Measurements from ENCODE around the gene UPK2.
"Not testable (repeated sequence)": the region's sequence is repeated elsewhere in the genome, so short reads cannot be mapped to it uniquely, and the experiment has no call there.

UPK2 gene

DNA sequence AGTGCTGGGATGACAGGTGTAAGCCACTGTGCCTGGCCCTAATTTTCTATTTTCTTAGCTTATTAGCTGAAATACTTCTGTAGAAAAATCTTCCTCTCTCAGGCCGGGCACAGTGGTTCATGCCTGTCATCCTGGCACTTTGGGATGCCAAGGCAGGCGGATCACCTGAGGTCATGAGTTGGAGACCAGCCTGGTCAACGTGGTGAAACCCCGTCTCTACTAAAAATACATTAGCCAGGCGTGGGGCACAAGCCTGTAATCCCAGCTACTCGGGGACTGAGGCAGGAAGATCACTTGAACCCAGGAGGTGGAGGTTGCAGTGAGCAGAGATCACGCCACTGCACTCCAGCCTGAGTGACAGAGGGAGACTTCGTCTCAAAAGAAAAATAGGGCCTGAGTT, 28.2 kb downstream of the UPK2 start:
- DNase-seq = not testable (repeated sequence)

DNA sequence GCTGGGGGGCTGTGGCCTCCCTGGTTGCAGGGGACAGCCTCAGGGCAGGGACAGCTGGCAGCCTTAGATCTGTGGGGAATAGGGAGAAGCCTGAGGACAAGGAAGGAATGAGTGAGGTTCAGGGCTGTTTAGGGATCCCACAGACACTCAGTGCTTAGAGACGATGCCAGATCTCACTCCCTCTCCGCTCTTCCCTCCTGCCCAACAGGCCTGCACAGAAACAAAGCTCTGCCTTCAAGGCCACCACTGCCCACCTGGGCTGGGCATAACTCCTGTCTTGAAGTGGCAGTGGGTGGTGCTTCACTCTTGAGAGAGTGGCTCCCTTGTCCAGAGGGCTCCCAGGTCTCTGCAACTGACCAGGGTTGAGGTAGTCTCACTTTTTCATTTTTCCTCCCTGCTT, 28.7 kb downstream of the UPK2 start:
- no peak for DNase-seq

DNA sequence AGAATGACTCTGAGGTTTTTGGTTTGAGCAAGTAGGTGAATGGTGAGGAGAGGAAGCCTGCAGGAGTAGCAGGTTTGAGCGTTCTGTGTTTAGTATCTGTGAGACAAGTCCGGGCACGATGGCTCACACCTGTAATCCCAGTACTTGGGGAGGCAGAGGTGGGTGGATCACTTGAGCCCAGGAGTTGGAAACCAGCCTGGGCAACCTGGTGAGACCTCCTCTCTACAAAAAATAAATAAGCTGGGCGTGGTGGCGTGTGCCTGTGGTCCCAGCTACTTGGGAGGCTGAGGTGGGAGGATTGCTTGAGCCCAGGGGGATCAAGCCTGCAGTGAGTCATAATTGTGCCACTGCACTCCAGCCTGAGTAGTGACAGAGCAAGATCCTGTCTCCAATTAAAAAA, 32.2 kb downstream of the UPK2 start:
- no peak for DNase-seq

DNA sequence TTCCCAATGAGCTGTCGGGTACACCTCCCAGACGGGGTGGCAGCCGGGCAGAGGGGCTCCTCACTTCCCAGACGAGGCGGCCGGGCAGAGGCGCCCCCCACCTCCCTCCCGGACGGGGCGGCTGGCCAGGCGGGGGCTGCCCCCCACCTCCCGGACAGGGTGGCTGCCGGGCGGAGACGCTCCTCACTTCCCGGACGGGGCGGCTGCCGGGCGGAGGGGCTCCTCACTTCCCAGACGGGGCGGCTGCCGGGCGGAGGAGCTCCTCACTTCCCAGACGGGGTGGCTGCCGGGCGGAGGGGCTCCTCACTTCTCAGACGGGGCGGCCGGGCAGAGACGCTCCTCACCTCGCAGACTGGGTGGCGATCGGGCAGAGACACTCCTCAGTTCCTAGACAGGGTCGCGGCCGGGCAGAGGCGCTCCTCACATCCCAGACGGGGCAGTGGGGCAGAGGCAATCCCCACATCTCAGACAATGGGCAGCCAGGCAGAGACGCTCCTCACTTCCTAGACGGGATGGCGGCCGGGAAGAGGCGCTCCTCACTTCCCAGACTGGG, 35.5 kb downstream of the UPK2 start:
- not testable (repeated sequence) for DNase-seq

DNA sequence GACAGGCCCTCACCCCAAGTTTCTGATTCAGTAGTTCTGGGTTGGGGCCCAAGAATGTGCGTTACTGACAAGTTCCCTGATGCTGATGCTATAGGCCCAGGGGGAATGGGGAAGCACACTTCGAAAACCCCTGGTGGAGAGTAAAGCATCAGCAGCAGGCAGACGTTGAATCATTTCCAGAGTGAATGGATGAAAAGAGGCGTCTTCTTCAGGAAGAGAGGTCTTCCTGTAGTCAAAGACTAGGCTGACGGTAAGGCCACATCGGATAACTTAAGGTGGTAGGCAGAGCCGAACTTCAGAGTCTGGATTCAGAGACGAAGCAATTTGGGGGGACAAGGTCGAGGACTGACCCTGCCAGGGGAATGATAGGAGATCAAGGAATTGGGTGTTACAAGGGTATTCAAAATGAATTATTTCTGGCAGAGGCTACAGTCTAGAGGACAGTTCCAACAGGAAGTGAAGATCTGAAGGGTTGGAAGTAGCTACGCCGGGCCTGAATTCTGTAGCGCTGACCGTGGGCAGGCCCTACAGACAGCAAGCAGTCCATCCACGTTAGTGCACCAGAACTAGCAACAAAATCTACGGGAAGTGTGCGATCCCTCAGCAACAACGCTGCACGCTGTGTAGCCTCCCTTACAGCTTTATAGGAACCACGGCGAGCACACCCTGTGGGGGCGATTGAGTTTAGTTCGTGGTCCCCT, 41.0 kb downstream of the UPK2 start:
- DNase-seq = peak in 11 of 58 donors; percentile 3 to 56 (median 34)

DNA sequence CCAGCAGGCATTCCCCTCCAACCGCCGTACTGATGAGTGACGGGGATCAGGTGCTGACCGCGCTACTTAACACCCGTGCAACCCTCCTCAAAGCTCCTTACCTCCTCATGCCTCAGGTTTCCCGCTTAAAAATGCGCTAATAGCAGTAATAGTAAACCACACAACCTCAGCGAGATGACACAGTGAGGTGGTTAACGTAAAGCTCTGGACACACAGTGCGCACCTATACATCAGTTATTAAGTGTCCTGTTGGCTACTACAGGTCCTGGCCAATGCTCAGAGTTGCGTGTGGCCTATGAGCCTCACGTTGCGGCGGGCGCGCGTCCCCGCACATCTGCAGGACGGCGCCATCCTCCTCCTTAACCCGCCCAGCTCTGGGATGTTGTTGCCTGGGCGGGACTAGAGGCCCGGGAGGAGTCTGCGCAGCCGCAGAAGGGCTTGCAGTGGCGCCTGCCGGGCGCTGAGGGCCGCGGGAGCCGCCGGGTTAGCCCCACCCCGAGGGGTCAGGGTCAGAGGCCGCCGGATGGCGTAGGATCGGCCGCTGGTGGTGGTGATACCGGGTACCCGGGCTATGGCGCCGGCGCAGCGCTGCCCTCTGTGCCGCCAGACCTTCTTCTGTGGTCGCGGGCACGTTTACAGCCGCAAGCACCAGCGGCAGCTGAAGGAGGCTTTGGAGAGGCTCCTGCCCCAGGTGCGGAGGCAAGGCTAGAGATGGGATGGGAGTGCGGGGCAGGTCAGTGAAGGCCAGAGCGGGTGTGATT, 41.7 kb downstream of the UPK2 start, which contains the start of gene CENATAC:
Gene CENATAC (plus strand): TSS at position 512 of the 761 bp plus-strand sequence. CDS start 60 bp downstream, at position 572.
- peak; percentile 63 to 98 (median 94) for DNase-seq

DNA sequence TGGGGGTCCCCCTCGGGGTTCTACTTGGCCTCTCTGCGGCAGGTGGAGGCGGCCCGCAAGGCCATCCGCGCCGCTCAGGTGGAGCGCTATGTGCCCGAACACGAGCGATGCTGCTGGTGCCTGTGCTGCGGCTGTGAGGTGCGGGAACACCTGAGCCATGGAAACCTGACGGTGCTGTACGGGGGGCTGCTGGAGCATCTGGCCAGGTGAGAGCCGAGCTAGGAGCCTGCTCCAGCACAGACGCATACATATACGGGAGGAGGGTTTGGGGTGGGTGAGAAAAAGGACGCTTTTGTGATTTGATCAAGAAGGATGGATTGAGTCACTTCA, 42.3 kb downstream of the UPK2 start:
- peak in 3 of 58 donors; percentile 14 to 52 (median 44) for DNase-seq

DNA sequence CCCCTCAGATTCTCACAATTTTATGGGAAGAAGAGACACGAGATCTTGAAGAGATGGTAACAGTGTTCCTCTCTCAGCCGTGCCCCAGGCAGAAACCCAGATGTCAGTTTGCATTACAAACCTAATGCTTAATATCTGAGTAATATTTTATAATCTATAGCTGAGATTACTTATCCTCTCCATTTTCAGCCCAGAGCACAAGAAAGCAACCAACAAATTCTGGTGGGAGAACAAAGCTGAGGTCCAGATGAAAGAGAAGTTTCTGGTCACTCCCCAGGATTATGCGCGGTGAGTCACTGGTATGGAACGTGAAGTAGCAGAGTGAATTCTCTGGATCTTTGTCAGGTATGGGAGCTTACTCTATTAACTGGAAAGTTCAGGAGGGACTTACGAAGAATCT, 42.7 kb downstream of the UPK2 start:
- no peak for DNase-seq

DNA sequence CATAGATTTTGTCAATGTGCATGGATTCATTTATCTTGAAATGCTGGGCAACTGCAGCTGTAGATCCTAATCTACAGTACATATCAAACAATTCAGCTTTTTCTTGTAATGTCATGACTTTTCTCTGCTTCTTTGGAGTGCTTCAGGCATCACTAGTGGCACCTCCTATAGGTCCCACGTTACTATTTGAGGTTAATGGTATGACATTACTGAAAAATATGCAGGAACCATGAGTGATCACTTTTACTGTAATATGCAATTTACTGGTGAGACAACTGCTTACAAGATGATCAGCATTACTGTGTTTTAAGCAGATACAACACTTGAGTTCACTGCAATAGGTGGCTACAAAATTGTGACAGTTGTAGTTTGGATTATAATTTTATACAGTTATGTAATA, 44.8 kb downstream of the UPK2 start:
- no peak for DNase-seq

DNA sequence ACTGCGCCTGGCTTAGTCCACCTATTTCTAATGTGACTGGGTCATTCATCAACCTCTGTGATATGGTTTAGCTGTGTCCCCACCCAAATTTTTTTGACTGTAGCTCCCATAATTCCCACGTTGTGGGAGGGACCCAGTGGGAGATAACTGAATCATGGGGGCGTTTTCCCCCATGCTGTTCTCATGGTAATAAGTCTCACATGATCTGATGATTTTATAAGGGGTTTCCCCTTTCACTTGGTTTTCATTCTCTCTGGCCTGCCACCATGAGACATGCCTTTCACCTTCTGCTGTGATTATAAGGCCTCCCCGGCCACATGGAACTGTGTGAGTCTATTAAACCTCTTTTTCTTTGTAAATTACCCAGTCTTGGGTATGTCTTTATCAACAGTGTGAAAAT, 50.6 kb downstream of the UPK2 start:
- no peak for DNase-seq
